MM.1S (cell line): ENCODE results near the gene RFPL4AL1.

Source experiments
- EZH2 ChIP-seq: fragments of 300-600 bp; sonication (generic); optimal IDR thresholded peaks from 2 replicates; pipeline ENCODE3; 2017; ENCODE audit warnings: low read depth, mild to moderate bottlenecking, antibody characterized with exemption, low read length, mixed read lengths
- TF ChIP-seq, protein P1 (sequence below): fragments of 300-600 bp; sonication (generic); IDR thresholded peaks from 2 replicates; pipeline ENCODE4 v1.5.1; 2016; ENCODE audit warnings: antibody characterized with exemption, low read length, mixed read lengths

DNA sequence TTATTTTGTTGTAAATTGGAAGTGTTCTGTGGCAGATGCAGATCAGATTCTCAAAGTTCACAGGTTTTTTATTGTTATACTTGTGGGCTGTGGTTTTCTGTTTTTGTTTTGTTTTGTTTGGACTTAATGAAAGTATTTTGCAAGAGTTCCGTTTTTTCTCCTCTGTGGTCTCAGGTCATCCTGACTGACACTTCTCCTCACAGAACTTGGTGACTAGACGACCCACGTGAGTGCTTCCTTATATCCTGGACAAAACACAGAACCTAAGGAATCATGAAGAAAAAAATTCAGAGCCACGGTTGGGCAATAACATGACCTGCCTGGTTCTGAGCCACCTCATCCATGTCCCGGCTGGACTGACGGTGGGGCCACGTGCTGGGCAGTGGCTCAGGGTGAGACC is 2.5 kb upstream of the RFPL4AL1 start:
- TF ChIP-seq, protein P1, sequence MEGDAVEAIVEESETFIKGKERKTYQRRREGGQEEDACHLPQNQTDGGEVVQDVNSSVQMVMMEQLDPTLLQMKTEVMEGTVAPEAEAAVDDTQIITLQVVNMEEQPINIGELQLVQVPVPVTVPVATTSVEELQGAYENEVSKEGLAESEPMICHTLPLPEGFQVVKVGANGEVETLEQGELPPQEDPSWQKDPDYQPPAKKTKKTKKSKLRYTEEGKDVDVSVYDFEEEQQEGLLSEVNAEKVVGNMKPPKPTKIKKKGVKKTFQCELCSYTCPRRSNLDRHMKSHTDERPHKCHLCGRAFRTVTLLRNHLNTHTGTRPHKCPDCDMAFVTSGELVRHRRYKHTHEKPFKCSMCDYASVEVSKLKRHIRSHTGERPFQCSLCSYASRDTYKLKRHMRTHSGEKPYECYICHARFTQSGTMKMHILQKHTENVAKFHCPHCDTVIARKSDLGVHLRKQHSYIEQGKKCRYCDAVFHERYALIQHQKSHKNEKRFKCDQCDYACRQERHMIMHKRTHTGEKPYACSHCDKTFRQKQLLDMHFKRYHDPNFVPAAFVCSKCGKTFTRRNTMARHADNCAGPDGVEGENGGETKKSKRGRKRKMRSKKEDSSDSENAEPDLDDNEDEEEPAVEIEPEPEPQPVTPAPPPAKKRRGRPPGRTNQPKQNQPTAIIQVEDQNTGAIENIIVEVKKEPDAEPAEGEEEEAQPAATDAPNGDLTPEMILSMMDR = no peak
- no peak for TF ChIP-seq EZH2
